Vagina (tissue), 2 donors: ENCODE data around the gene MAPK11. TPM values are rescaled to one million over a fixed set of nuclear protein-coding genes. Genes with fewer than 3 reads are reported as not detected.

Experiments
- DNase-seq, 2 donors: peaks; one replicate each; pipeline ENCODE4 v3.0.0-alpha.2; 2017; ENCODE audit errors: extremely low spot score in 2 of 2
- H3K27ac ChIP-seq: fragments of 200-600 bp; sonication (generic); one replicate; pipeline ENCODE4 v1.5.1; 2019
- H3K27me3 ChIP-seq: fragments of 200-600 bp; sonication (generic); one replicate; pipeline ENCODE4 v1.5.1; 2019
- H3K36me3 ChIP-seq, 2 donors: fragments of 200-600 bp; sonication (generic); one replicate each; pipeline ENCODE4 v1.5.1; 2017 to 2019
- H3K4me1 ChIP-seq: fragments of 200-600 bp; sonication (generic); one replicate; pipeline ENCODE4 v1.5.1; 2019
- H3K4me3 ChIP-seq, 2 donors: fragments of 200-600 bp; sonication (generic); 1 replicate in 1 of 2; 2 replicates in 1 of 2; pipeline ENCODE4 v1.5.1; 2016 to 2019
- H3K9me3 ChIP-seq: fragments of 200-600 bp; sonication (generic); one replicate; pipeline ENCODE4 v1.5.1; 2019
- POLR2A ChIP-seq, 2 donors: fragments of 450-650 bp; IDR thresholded peaks; one replicate each; pipeline ENCODE4 v1.6.1; 2017; ENCODE audit warnings: antibody characterized with exemption in 2 of 2, mild to moderate bottlenecking in 2 of 2, moderate library complexity in 2 of 2
- POLR2AphosphoS5 ChIP-seq, 2 donors: sonication (generic); formaldehyde crosslinking; IDR thresholded peaks; one replicate each; pipeline ENCODE4 v1.9.0; 2017; ENCODE audit warnings: antibody characterized with exemption in 2 of 2, mild to moderate bottlenecking in 2 of 2, low read depth in 1 of 2; ENCODE audit not compliant: insufficient read depth in 1 of 2
- intact Hi-C: fragments of 100-400 bp; cut with DNase I; formaldehyde crosslinking; loops from one replicate; pipeline ENCODE4 v1.15.1; 2023
- total RNA-seq: library from RNA; depleted of rRNA; stranded (reverse); fragments of >200 nt; gene quantifications from one replicate; pipeline ENCODE4 v1.2.3, GENCODE V29; 2016
- TF ChIP-seq, protein P1 (sequence below), 3 experiments: fragments of 450-650 bp in 2 of 3; fragments of 200-600 bp in 1 of 3; sonication (generic) in 1 of 3; IDR thresholded peaks; one replicate each; pipeline ENCODE4 v1.5.1; 2017 to 2019; ENCODE audit warnings: antibody characterized with exemption in 3 of 3, mild to moderate bottlenecking in 2 of 3, moderate library complexity in 2 of 3

Gene MAPK11
- total RNA-seq, 1 donor from 2014 or later, result 7.4 TPM

- DNase-seq, result no peak
- intact Hi-C loops, result loop anchor here (5.0 kb wide), 1 partner anchor 60 kb away; the partner anchor contains the start of gene PPP6R2
- Histone ChIP-seq H3K27me3 (no peaks in the 10 kb centered on the region), H3K36me3 (peaks cover 4 to 90% of the 10 kb centered on the region in 2 donors), H3K4me3 (no peak overlapping the region), H3K4me1 (peaks cover 12% of the 10 kb centered on the region), H3K27ac (peak overlapping the region; percentile 65), H3K9me3 (no peaks in the 10 kb centered on the region)
- TF ChIP-seq POLR2AphosphoS5 (IDR thresholded peaks at IDR 0.05; ENCODE audit: insufficient read depth in 1 of 2, low read depth in 1 of 2) (no peak), POLR2A (IDR thresholded peaks at IDR 0.05) (no peak)
- TF ChIP-seq, protein P1, sequence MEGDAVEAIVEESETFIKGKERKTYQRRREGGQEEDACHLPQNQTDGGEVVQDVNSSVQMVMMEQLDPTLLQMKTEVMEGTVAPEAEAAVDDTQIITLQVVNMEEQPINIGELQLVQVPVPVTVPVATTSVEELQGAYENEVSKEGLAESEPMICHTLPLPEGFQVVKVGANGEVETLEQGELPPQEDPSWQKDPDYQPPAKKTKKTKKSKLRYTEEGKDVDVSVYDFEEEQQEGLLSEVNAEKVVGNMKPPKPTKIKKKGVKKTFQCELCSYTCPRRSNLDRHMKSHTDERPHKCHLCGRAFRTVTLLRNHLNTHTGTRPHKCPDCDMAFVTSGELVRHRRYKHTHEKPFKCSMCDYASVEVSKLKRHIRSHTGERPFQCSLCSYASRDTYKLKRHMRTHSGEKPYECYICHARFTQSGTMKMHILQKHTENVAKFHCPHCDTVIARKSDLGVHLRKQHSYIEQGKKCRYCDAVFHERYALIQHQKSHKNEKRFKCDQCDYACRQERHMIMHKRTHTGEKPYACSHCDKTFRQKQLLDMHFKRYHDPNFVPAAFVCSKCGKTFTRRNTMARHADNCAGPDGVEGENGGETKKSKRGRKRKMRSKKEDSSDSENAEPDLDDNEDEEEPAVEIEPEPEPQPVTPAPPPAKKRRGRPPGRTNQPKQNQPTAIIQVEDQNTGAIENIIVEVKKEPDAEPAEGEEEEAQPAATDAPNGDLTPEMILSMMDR (IDR thresholded peaks at IDR 0.05), result no peak
Measured at GRCh38 chr22:50282361-50283155, 12.4 kb upstream of the MAPK11 start.

GRCh38 chr22:50281957-50282356, 11.8 kb upstream of the MAPK11 start:
- no peaks in the 10 kb centered on the region for H3K9me3 ChIP-seq
- no peak overlapping the region for H3K4me3 ChIP-seq
- H3K36me3 ChIP-seq, result peaks cover 0 to 88% of the 10 kb centered on the region in 2 donors
- TF ChIP-seq, protein P1 (IDR thresholded peaks at IDR 0.05), result no peak
- no peak for TF ChIP-seq POLR2AphosphoS5 (IDR thresholded peaks at IDR 0.05; ENCODE audit: insufficient read depth in 1 of 2, low read depth in 1 of 2)
- TF ChIP-seq POLR2A (IDR thresholded peaks at IDR 0.05), result no peak
- H3K4me1 ChIP-seq, result peaks cover 12% of the 10 kb centered on the region
- intact Hi-C loops, result loop anchor here (5.0 kb wide), 1 partner anchor 60 kb away; the partner anchor contains the start of gene PPP6R2
- no peak for DNase-seq
- peak overlapping the region; percentile 65 for H3K27ac ChIP-seq
- no peaks in the 10 kb centered on the region for H3K27me3 ChIP-seq

DNA sequence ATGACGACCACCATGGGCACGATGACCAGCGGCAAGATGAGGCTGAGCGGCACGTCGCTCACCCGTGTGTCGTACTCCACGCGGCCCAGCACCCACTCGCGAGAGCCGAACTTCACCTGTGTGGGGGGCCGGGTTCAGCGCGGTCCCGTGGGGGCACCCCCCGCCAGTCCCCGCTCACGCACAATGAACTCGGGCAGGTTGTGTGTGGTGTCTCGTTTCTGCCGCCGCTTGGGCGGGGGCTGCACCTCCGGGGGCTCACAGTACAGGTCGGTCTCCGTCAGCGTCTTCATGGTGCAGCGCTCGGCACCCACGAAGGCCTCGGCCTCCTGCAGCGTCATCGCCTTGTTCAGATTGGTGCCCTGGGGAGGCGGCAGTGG, 11.2 kb upstream of the MAPK11 start:
- Histone ChIP-seq H3K27me3 (no peaks in the 10 kb centered on the region), H3K4me3 (no peak overlapping the region), H3K9me3 (no peaks in the 10 kb centered on the region), H3K27ac (peak overlapping the region; percentile 6), H3K36me3 (peaks cover 0 to 88% of the 10 kb centered on the region in 2 donors), H3K4me1 (peaks cover 12% of the 10 kb centered on the region)
- TF ChIP-seq, protein P1 (IDR thresholded peaks at IDR 0.05), result no peak
- no peak for TF ChIP-seq POLR2AphosphoS5 (IDR thresholded peaks at IDR 0.05; ENCODE audit: insufficient read depth in 1 of 2, low read depth in 1 of 2)
- TF ChIP-seq POLR2A (IDR thresholded peaks at IDR 0.05), result no peak
- no peak for DNase-seq
- intact Hi-C loops, result loop anchor here (5.0 kb wide), 1 partner anchor 61 kb away; the partner anchor contains the start of gene PPP6R2

GRCh38 chr22:50280708-50281383, 10.7 kb upstream of the MAPK11 start:
- H3K36me3 ChIP-seq, result peaks cover 0 to 85% of the 10 kb centered on the region in 2 donors
- no peak for DNase-seq
- H3K27me3 ChIP-seq, result no peaks in the 10 kb centered on the region
- H3K27ac ChIP-seq, result no peak overlapping the region
- no peak for TF ChIP-seq POLR2AphosphoS5 (IDR thresholded peaks at IDR 0.05; ENCODE audit: insufficient read depth in 1 of 2, low read depth in 1 of 2)
- TF ChIP-seq, protein P1 (IDR thresholded peaks at IDR 0.05), result no peak
- TF ChIP-seq POLR2A (IDR thresholded peaks at IDR 0.05), result no peak
- H3K9me3 ChIP-seq, result no peaks in the 10 kb centered on the region
- intact Hi-C loops, result loop anchor here (5.0 kb wide), 1 partner anchor 61 kb away; the partner anchor contains the start of gene PPP6R2
- peaks cover 12% of the 10 kb centered on the region for H3K4me1 ChIP-seq
- H3K4me3 ChIP-seq, result no peak overlapping the region
